Liver (tissue), 3 donors: Measurements from ENCODE around the gene SLC7A4.

Experiments
- FOXA2 ChIP-seq: IDR thresholded peaks from 2 replicates; pipeline ENCODE4 v1.6.1; 2016; ENCODE audit warnings: antibody characterized with exemption
- GABPA ChIP-seq, 2 donors: IDR thresholded peaks in 1 of 2; conservative IDR thresholded peaks in 1 of 2; 2 replicates each; pipeline ENCODE4 v1.6.1; 2016; ENCODE audit warnings: antibody characterized with exemption in 2 of 2, mild to moderate bottlenecking in 1 of 2, moderate library complexity in 1 of 2
- HNF4A ChIP-seq, 2 donors: conservative IDR thresholded peaks; 2 replicates each; pipeline ENCODE4 v1.6.1; 2016; ENCODE audit warnings: antibody characterized with exemption in 2 of 2, mild to moderate bottlenecking in 2 of 2
- HNF4G ChIP-seq: IDR thresholded peaks from 2 replicates; pipeline ENCODE4 v1.6.1; 2016; ENCODE audit warnings: antibody characterized with exemption
- MAX ChIP-seq: IDR thresholded peaks from 2 replicates; pipeline ENCODE4 v1.6.1; 2016; ENCODE audit warnings: antibody characterized with exemption
- RAD21 ChIP-seq, 2 donors: IDR thresholded peaks; 2 replicates each; pipeline ENCODE4 v1.6.1; 2016; ENCODE audit warnings: antibody characterized with exemption in 2 of 2, mild to moderate bottlenecking in 2 of 2
- RXRA ChIP-seq, 2 donors: IDR thresholded peaks; 2 replicates each; pipeline ENCODE4 v1.6.1; 2017 to 2018; ENCODE audit warnings: antibody characterized with exemption in 2 of 2, mild to moderate bottlenecking in 1 of 2
- SP1 ChIP-seq: IDR thresholded peaks from 2 replicates; pipeline ENCODE4 v1.6.1; 2018; ENCODE audit warnings: antibody characterized with exemption, mild to moderate bottlenecking
- TAF1 ChIP-seq: conservative IDR thresholded peaks from 2 replicates; pipeline ENCODE4 v1.6.1; 2016; ENCODE audit warnings: antibody characterized with exemption, mild to moderate bottlenecking
- YY1 ChIP-seq: IDR thresholded peaks from 2 replicates; pipeline ENCODE4 v1.6.1; 2016; ENCODE audit warnings: antibody characterized with exemption, mild to moderate bottlenecking
- ZBTB33 ChIP-seq: IDR thresholded peaks from 2 replicates; pipeline ENCODE4 v1.6.1; 2016; ENCODE audit warnings: antibody characterized with exemption
- TF ChIP-seq, protein P1 (sequence below): IDR thresholded peaks from 2 replicates; pipeline ENCODE4 v1.6.1; 2016; ENCODE audit warnings: antibody characterized with exemption
- TF ChIP-seq, protein P2 (sequence below): fragments of 150-350 bp; IDR thresholded peaks from 2 replicates; pipeline ENCODE4 v1.5.1; 2017; ENCODE audit warnings: improper control_type of control experiment, low read depth, low read length; ENCODE audit not compliant: missing input control
- TF ChIP-seq, protein P3 (sequence below): IDR thresholded peaks from 2 replicates; pipeline ENCODE4 v1.6.1; 2016; ENCODE audit warnings: antibody characterized with exemption, mild to moderate bottlenecking
- donor health status: healthy.
- donor health status: healthy.

DNA sequence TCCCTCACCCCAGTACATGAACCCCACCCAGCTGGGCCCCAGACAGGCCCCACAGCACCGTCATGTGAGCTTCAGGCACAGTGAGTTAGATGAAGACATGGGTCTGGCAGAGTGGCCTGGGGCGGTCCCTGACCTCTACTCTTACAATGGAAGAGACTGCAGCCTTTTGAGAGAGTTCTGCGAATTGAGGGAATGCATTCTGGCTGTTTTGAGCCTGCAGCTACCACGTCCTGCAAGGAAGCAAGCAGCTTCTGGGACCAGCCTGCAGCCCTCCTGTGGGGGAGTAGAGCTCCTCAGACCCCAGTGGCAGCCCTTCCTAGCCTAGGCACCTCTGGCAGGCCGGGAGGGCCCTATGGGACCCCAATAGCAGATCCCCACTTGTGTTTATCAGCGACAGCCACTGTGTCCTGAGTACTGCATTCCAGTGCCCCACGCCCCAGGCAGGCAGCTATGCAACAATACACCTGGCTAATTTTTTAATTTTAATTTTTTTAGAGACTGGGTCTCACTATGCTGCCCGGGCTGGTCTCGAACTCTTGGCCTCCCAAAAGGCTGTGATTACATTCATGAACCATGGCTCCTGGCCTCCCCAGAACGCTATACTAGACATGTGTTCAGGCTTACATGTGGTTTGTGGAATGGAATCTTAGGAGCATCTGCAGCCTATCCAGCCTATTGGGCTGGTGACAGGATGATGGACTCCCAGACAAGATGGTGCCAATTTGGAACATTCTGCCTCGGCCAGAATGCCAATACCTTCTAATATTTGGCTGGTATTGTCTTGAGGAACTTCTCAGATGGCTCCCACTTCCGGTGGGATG is 717 bp upstream of the SLC7A4 start:
- no peak for TF ChIP-seq HNF4A (conservative IDR thresholded peaks at IDR 0.05)
- TF ChIP-seq, protein P1, sequence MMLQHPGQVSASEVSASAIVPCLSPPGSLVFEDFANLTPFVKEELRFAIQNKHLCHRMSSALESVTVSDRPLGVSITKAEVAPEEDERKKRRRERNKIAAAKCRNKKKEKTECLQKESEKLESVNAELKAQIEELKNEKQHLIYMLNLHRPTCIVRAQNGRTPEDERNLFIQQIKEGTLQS = no peak
- TF ChIP-seq RAD21 (IDR thresholded peaks at IDR 0.05) = no peak
- TF ChIP-seq, protein P2, sequence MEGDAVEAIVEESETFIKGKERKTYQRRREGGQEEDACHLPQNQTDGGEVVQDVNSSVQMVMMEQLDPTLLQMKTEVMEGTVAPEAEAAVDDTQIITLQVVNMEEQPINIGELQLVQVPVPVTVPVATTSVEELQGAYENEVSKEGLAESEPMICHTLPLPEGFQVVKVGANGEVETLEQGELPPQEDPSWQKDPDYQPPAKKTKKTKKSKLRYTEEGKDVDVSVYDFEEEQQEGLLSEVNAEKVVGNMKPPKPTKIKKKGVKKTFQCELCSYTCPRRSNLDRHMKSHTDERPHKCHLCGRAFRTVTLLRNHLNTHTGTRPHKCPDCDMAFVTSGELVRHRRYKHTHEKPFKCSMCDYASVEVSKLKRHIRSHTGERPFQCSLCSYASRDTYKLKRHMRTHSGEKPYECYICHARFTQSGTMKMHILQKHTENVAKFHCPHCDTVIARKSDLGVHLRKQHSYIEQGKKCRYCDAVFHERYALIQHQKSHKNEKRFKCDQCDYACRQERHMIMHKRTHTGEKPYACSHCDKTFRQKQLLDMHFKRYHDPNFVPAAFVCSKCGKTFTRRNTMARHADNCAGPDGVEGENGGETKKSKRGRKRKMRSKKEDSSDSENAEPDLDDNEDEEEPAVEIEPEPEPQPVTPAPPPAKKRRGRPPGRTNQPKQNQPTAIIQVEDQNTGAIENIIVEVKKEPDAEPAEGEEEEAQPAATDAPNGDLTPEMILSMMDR = no peak
- TF ChIP-seq MAX = no peak
- no peak for TF ChIP-seq HNF4G
- TF ChIP-seq RXRA (IDR thresholded peaks at IDR 0.05) = no peak
- no peak for TF ChIP-seq TAF1
- TF ChIP-seq FOXA2 = no peak
- no peak for TF ChIP-seq GABPA (IDR thresholded peaks at IDR 0.05 in 1 of 2, conservative IDR thresholded peaks at IDR 0.05 in 1 of 2)
- TF ChIP-seq, protein P3, sequence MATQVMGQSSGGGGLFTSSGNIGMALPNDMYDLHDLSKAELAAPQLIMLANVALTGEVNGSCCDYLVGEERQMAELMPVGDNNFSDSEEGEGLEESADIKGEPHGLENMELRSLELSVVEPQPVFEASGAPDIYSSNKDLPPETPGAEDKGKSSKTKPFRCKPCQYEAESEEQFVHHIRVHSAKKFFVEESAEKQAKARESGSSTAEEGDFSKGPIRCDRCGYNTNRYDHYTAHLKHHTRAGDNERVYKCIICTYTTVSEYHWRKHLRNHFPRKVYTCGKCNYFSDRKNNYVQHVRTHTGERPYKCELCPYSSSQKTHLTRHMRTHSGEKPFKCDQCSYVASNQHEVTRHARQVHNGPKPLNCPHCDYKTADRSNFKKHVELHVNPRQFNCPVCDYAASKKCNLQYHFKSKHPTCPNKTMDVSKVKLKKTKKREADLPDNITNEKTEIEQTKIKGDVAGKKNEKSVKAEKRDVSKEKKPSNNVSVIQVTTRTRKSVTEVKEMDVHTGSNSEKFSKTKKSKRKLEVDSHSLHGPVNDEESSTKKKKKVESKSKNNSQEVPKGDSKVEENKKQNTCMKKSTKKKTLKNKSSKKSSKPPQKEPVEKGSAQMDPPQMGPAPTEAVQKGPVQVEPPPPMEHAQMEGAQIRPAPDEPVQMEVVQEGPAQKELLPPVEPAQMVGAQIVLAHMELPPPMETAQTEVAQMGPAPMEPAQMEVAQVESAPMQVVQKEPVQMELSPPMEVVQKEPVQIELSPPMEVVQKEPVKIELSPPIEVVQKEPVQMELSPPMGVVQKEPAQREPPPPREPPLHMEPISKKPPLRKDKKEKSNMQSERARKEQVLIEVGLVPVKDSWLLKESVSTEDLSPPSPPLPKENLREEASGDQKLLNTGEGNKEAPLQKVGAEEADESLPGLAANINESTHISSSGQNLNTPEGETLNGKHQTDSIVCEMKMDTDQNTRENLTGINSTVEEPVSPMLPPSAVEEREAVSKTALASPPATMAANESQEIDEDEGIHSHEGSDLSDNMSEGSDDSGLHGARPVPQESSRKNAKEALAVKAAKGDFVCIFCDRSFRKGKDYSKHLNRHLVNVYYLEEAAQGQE = no peak
- TF ChIP-seq YY1 = no peak
- no peak for TF ChIP-seq SP1
- no peak for TF ChIP-seq ZBTB33
